ENCODE data around the gene SSNA1. TPM values are rescaled to one million over a fixed set of nuclear protein-coding genes. Genes with fewer than 3 reads are reported as not detected.

The SSNA1 gene
- total and polyA plus RNA-seq, 9 of the 15 experiments (the other 6 are each of a cell fraction or from before 2014, with no cell fraction given) = 1.9 to 130 (median 57.1) TPM

- 0 out of 2 replicates have a peak, but pooled peaks have one; percentile 19 for TF ChIP-seq ATF4 (CRISPR knock-in tag; IDR thresholded peaks at IDR 0.05)
- 0 out of 2 replicates have a peak, but pooled peaks have one; percentile 27 for TF ChIP-seq ZNF766 (CRISPR knock-in tag; conservative IDR thresholded peaks at IDR 0.05)
- TF ChIP-seq IRF9 (tag; IDR thresholded peaks at IDR 0.05) = no peak
- peak; percentile 26; the same call in 1 of the 2 replicates for TF ChIP-seq ZFPM2 (CRISPR knock-in tag; IDR thresholded peaks at IDR 0.05)
- TF ChIP-seq ZNF707 (CRISPR knock-in tag; conservative IDR thresholded peaks at IDR 0.05) = no peak
- no peak for TF ChIP-seq HEY1 (CRISPR knock-in tag; IDR thresholded peaks at IDR 0.05; ENCODE audit: borderline replicate concordance)
- TF ChIP-seq ZNF140 (CRISPR knock-in tag; IDR thresholded peaks at IDR 0.05) = no peak
- TF ChIP-seq MNT (conservative IDR thresholded peaks at IDR 0.05) = peak; percentile 80 to 88
- TF ChIP-seq SMAD1 (IDR thresholded peaks at IDR 0.05; ENCODE audit: low read depth, low read length, partially characterized antibody) = peak; percentile 60
- TF ChIP-seq ZNF3 (CRISPR knock-in tag; IDR thresholded peaks at IDR 0.05) = no peak
- TF ChIP-seq MYNN (IDR thresholded peaks at IDR 0.05) = peak; percentile 43; the same call in 1 of the 2 replicates
- TF ChIP-seq MYNN (CRISPR knock-in tag; IDR thresholded peaks at IDR 0.05) = no peak
- TF ChIP-seq TAL1 (IDR thresholded peaks at IDR 0.05) = no peak
- TF ChIP-seq CREM (IDR thresholded peaks at IDR 0.05; ENCODE audit: low read depth) = peak; percentile 28; the same call in 1 of the 2 replicates
- TF ChIP-seq ZNF551 (CRISPR knock-in tag; IDR thresholded peaks at IDR 0.05) = no peak
- TF ChIP-seq KLF16 (IDR thresholded peaks at IDR 0.05) = no peak
- no peak for TF ChIP-seq KLF10 (CRISPR knock-in tag; IDR thresholded peaks at IDR 0.05)
- TF ChIP-seq ATF7 (IDR thresholded peaks at IDR 0.05) = peak; percentile 84
- no peak for TF ChIP-seq ZNF589 (CRISPR knock-in tag; IDR thresholded peaks at IDR 0.05; ENCODE audit: low read depth)
- TF ChIP-seq GMEB1 (CRISPR knock-in tag; IDR thresholded peaks at IDR 0.05) = no peak
- no peak for TF ChIP-seq PURB (CRISPR knock-in tag; IDR thresholded peaks at IDR 0.05; ENCODE audit: low read depth)
- TF ChIP-seq KDM5B (IDR thresholded peaks at IDR 0.05; ENCODE audit: insufficient replicate concordance, low read depth, low read length) = peak; percentile 89
- peak; percentile 99 for TF ChIP-seq ESRRA (IDR thresholded peaks at IDR 0.05; ENCODE audit: borderline replicate concordance, low read depth)
- TF ChIP-seq RBM25 (IDR thresholded peaks at IDR 0.05; ENCODE audit: low read depth, low read length, severe bottlenecking) = peak; percentile 99
- TF ChIP-seq TGIF2 (CRISPR knock-in tag; IDR thresholded peaks at IDR 0.05) = no peak
Measured at GRCh38 chr9:137200311-137201204, 12.1 kb downstream of the SSNA1 start, which contains the start of gene TPRN (continued).
